Brain microvascular endothelial cell (primary cell): ENCODE data around the gene IP6K3.

Experiments
- DNase-seq: peaks from one replicate; pipeline ENCODE4 v3.0.0-alpha.2; 2020
- H3K27ac ChIP-seq: fragments of 250-450 bp; sonication (Bioruptor Pico); 2 replicates; pipeline ENCODE4 v1.5.1; 2020; ENCODE audit warnings: mild to moderate bottlenecking, moderate library complexity
- H3K27me3 ChIP-seq: fragments of 250-450 bp; sonication (Bioruptor Pico); replicated peaks from 2 replicates; pipeline ENCODE4 v1.5.1; 2020; ENCODE audit warnings: mild to moderate bottlenecking
- H3K36me3 ChIP-seq: fragments of 250-450 bp; sonication (Bioruptor Pico); replicated peaks from 2 replicates; pipeline ENCODE4 v1.5.1; 2020; ENCODE audit warnings: mild to moderate bottlenecking
- H3K4me3 ChIP-seq: 2 replicates; pipeline ENCODE4 v1.5.1; 2011; ENCODE audit warnings: low read depth, mild to moderate bottlenecking, control low read depth, low read length, moderate library complexity
- in situ Hi-C: cut with HindIII; loops from 2 replicates; pipeline ENCODE4 v1.10.0; 2017; ENCODE audit warnings: low sequenced_read_pairs, low pct_ligation_motif_present
- TF ChIP-seq, protein P1 (sequence below): IDR thresholded peaks from 2 replicates; pipeline ENCODE4 v1.5.1; 2011; ENCODE audit warnings: low read depth, mild to moderate bottlenecking, moderate library complexity, low read length, control low read depth, inconsistent platforms; ENCODE audit errors: missing control alignments

Gene IP6K3

DNA sequence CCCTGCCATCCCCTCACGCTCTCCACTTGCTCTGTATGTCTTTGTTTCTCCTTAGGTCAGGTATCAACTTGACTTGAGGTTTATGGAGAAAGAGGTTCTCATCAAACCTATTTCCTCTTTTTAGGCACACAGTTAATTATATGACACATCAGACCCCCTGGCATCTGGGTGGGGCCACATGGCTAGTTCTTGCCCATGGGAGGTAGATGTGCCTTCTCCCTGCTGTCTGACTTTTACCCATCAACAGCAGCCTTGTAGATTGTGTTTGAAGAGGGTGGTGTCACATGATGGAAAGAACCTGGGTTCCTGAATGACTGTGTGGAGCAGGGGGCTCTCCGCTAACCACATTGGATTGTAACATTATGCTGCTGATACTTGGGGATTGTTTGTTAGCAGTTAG is 28.0 kb downstream of the IP6K3 start:
- no peak overlapping the region for H3K27ac ChIP-seq
- peaks cover 23% of the 10 kb centered on the region for H3K27me3 ChIP-seq
- H3K4me3 ChIP-seq, result no peak overlapping the region
- TF ChIP-seq, protein P1, sequence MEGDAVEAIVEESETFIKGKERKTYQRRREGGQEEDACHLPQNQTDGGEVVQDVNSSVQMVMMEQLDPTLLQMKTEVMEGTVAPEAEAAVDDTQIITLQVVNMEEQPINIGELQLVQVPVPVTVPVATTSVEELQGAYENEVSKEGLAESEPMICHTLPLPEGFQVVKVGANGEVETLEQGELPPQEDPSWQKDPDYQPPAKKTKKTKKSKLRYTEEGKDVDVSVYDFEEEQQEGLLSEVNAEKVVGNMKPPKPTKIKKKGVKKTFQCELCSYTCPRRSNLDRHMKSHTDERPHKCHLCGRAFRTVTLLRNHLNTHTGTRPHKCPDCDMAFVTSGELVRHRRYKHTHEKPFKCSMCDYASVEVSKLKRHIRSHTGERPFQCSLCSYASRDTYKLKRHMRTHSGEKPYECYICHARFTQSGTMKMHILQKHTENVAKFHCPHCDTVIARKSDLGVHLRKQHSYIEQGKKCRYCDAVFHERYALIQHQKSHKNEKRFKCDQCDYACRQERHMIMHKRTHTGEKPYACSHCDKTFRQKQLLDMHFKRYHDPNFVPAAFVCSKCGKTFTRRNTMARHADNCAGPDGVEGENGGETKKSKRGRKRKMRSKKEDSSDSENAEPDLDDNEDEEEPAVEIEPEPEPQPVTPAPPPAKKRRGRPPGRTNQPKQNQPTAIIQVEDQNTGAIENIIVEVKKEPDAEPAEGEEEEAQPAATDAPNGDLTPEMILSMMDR, result no peak
- no peak for DNase-seq
- no peaks in the 10 kb centered on the region for H3K36me3 ChIP-seq
- in situ Hi-C loops, result no loop called here

DNA sequence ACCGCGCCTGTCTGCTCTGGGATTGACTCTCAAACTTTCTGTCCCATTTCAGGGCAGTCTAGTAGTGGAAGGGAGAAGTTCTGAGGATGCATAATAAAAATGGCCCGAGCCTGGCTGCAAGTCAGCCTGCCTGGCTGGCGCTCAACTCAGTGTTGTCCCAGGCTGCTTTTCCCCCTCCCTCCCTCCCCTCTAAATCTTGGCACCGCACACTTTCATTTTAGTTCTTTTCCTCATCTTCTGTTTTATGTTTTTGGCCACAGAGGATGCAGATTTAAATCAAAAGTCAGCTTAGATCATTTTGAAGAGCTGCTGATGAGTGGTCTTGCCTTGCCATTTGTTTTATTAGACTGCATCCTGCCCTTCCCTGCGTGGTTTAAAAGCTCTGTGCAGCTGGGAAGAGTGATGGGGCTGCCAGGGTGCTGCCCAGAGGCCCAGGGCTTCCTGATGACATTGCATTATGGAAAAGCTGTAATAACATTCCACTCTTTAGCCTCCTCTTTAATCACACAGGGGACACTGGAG is 28.7 kb downstream of the IP6K3 start:
- H3K27me3 ChIP-seq, result peaks cover 17% of the 10 kb centered on the region
- TF ChIP-seq, protein P1, result no peak
- no peak overlapping the region for H3K4me3 ChIP-seq
- no peak overlapping the region for H3K27ac ChIP-seq
- no peak for DNase-seq
- H3K36me3 ChIP-seq, result no peaks in the 10 kb centered on the region
- in situ Hi-C loops, result no loop called here

DNA sequence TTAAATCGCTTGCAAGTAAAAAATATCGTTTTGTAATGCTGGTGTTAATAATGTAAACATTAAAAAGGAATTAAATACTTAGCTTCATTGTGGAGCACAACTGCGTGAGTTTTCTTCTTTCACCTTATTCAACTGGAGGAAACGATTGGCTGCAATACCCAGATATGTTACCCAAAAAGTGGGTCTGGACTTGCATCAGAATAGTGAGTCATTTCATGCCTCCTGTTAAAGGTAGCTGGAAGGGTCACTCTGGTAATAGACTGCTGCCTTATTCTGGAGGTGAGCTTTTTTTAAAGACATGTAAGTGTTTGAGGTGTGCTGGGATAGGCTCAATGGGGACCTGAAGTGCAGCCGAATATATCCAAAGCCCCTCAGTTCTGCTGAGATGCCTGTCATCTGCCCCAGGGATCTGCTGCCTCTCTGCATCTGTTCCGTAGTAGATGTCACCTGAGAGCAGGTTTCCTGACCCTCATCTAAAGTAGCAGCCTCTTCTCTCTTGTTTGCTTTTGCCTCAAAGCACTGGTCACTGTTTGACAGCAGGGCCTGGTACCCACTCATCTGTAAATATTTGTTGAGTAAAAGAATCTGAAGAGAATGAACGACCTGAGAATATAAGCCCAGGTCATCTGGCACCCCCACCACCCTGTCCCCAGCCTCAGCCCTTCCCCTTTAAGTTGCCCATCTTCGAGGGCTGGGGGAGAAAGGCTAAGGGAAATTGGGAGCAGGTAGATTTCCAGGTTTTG is 29.6 kb downstream of the IP6K3 start:
- H3K36me3 ChIP-seq, result no peaks in the 10 kb centered on the region
- TF ChIP-seq, protein P1, result no peak
- DNase-seq, result no peak
- in situ Hi-C loops, result no loop called here
- H3K4me3 ChIP-seq, result no peak overlapping the region
- no peak overlapping the region for H3K27ac ChIP-seq
- peaks cover 9% of the 10 kb centered on the region for H3K27me3 ChIP-seq

DNA sequence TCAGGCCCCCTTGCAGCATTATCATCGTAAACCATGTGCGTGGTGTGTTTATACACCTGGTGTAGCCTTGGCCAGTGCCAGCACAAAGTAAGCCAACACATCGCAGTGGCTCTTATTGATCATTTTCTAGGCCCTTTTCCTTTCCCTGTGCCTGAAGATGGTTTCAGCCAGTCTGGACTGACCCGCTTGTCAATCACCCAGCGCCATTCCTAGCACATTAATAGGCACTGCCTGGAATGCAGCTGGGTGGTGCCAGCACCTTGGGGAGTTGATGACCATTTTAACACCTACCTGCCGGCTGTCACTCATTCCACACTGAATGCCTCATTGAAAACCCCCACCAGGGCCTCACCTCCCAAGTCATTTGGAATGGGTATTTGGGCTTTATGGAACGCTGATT is 30.3 kb downstream of the IP6K3 start:
- no peak overlapping the region for H3K4me3 ChIP-seq
- no peaks in the 10 kb centered on the region for H3K36me3 ChIP-seq
- H3K27me3 ChIP-seq, result peaks cover 2% of the 10 kb centered on the region
- in situ Hi-C loops, result no loop called here
- TF ChIP-seq, protein P1, result no peak
- no peak overlapping the region for H3K27ac ChIP-seq
- DNase-seq, result no peak

DNA sequence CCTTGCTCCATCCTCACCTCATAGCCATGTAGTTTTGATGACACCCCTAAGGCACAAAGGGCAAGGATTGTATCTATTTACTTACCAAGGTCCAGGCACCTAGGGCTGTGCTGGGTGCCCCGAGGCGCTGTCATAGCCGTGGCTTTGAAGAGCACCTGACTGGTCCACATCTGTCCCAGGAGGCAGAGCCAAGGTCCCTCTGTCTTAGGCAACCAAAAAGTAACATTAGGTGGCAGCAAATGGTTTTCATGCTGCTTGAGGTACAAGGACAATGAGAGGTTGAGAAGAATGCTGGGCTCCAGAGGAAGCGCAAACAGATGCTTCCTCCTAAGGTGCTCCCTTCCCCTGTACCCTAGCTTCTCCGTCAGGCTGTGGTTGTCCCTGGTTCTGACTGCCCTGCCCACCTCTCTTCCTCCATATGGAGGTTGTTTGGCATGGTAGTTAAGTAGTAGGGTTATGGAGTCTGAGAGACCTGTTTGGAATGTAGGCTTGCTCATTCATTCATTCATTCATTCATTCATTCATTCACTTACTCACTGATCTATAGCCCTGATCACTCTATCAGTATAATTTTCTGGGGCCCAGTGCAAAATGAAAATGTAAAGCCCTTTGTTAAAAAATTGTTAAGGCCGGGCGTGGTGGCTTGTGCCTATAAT is 32.2 kb downstream of the IP6K3 start:
- in situ Hi-C loops, result no loop called here
- TF ChIP-seq, protein P1, result no peak
- no peak overlapping the region for H3K27ac ChIP-seq
- no peak overlapping the region for H3K4me3 ChIP-seq
- peaks cover 2% of the 10 kb centered on the region for H3K27me3 ChIP-seq
- no peak for DNase-seq
- no peaks in the 10 kb centered on the region for H3K36me3 ChIP-seq
